Stimulated activated CD8-positive, alpha-beta memory T cell treated with anti-CD3 and anti-CD28 coated beads, Interleukin-12 subunit alpha, Interleukin-12 subunit beta, amount 100 ng/mL, for 4 hours (primary cell): ENCODE results near the gene KIAA1755.

Experiments
- DNase-seq: peaks from one replicate; pipeline ENCODE4 v3.0.0-alpha.2; 2020; ENCODE audit warnings: low read depth

The KIAA1755 gene

DNA sequence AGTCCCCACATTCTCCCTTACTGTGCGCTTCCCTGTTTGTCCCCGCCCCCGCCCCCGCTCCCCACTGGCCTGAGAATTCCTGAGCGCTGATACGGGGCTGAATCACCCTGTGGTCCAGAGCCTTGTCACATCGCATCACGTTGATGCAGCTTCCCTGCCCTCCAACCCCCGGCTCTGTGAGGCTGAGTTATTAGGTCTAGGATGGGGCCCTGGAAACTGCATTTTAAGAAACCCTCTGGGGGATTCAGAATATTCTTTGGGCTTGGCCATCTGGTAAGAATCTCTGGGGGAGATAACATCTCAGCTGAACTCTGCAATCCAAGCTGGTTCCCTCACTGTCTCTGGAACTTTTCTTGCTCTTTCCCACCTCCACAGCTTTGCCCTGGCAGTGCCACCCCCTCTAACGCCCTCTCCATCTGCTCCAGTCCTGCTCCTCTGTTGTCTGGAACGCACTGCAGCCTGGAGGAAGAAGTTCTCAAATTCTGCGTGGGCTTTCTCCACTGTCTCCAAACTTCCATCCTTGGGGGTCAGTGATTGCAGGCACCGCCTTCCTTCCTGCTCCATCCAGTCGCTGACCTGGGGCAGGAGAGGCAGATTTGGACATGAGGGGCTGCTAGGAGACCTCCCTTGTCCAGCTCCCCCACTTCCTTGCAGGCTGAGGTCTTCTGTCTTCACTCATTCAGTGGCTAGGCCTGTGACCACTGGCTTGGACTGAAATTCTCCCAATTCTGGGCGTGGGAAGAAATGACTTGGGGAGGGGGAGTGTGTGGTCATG lies 42.6 kb downstream of the KIAA1755 start:
- no peak for DNase-seq

GRCh38 chr20:38216746-38217595 lies 43.6 kb downstream of the KIAA1755 start:
- DNase-seq = no peak

DNA sequence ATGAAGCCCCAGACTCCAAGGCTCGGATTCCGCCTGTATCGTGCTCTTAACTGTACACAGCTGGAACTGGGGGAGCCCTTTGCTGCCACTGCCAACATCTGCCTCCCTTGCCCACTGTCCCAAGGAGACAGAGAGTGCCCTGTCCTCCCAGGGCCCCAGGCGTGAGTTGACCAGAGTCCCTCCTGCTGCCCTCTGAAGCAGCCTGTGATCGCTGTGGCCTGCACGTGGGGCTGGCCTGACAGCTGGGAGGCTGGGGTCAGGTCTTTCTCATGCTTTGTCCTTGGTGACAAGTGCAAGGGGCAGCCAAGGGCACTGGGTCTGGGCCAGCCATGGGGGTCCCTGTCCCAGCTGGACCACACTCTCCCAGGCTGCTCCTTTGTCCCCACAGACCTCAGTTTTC lies 44.3 kb downstream of the KIAA1755 start:
- DNase-seq = no peak

DNA sequence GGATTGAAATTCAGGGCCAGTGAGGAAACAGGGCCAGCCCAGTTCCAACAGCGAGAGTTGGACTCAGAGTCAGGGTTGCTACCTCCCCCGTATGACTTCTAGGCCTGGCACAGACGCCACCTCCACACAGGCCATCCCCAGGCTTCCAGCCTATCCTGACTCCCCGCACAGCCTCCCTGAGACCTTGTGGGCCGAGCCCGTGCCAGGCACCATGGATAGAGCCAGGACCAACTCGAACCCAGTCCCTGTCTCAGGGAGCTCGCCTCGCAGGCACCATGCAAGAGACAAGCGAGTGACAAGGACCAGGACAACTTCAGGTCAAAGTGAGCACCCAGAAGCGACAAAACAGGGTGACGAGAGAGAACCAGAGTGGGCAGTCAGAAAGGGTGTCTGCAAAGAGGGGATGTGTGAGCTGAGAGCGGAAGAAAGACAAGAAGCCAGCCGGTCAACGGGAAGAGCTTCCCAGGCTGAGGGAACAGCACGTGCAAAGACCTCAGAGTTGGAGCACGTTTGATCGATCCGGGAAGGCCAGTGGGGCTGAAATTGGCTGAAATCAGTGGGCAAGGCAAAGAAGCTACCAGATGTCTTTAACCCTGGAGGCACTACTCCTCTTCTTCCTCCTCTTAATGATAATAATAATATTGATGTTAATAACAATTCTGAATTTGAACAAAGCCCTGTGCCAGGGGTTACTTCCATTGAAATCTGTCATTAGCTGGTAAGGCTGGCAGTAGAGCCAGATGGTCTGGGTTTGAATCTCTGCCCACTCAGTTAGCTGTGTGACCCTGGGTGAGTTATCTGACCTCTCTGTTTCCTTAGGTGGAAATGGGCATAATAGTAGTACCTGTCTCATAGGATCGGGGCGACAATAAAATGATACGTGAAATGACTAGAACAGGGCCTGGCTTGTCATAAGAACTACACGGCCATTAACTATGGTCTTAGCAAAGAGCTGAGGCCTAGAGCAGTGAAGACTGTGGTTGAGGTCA lies 45.0 kb downstream of the KIAA1755 start:
- no peak for DNase-seq

DNA sequence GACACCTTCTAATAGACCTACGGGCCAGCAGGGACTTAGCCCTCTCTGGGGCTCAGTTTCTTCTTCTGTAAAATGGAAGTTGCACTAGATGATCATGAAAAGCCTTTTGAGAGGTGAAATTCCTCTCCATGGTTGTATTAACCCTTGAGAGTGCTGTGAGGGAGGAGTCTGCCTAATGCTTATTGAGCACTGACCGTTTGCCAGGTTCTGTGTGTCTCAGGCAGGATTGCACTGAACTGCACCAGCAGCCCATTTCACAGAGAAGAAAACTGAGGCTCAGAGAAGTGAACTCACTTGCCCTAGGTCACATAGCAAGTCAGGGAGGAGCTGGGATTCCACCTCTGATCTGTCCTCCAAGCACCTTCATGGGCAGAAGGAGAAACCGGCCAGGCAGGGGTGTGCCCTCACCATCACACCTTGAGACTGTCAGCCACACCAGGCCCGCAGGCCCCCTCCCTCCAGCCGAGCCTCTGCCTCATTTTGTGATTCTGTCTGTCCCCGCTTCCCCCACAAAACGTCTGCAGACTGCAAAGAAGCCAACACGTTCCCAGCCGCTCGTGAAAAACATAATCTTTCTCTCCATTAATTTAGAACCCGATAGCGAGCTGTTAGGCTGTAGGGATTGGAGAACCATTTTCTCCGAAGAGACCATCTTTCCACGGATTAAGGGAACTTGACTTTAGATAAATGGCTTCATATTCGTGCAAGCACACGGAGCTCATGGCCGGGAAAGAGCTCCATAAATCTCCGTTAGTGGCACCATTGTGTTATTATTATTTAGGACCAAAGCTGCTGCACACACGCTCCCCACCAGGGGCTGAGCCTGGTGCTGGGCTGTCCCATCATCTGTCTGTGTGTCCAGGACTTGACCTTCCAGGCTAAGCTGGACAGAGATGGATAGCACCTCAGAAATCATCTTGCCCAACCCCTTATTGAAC lies 46.0 kb downstream of the KIAA1755 start:
- DNase-seq = no peak

DNA sequence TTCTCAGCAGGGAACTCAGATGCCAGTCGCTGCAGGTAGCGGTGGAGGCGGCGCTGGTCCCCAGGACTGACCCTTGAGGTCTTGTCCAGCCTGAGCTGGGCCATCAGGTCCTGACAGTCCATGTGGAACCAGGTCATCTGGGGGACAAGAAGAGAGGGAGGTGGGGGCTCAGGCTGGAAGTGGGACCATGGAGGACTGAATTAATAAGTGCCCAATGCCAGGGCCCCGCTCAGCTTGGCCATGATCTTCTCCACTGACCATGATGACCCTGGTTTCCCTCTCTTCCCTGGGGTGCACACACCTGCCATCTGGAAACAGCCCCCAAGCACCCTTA lies 47.0 kb downstream of the KIAA1755 start:
- DNase-seq = no peak

- no peak for DNase-seq
These were observed 47.5 kb downstream of the KIAA1755 start for GRCh38 chr20:38212806-38213606.

DNA sequence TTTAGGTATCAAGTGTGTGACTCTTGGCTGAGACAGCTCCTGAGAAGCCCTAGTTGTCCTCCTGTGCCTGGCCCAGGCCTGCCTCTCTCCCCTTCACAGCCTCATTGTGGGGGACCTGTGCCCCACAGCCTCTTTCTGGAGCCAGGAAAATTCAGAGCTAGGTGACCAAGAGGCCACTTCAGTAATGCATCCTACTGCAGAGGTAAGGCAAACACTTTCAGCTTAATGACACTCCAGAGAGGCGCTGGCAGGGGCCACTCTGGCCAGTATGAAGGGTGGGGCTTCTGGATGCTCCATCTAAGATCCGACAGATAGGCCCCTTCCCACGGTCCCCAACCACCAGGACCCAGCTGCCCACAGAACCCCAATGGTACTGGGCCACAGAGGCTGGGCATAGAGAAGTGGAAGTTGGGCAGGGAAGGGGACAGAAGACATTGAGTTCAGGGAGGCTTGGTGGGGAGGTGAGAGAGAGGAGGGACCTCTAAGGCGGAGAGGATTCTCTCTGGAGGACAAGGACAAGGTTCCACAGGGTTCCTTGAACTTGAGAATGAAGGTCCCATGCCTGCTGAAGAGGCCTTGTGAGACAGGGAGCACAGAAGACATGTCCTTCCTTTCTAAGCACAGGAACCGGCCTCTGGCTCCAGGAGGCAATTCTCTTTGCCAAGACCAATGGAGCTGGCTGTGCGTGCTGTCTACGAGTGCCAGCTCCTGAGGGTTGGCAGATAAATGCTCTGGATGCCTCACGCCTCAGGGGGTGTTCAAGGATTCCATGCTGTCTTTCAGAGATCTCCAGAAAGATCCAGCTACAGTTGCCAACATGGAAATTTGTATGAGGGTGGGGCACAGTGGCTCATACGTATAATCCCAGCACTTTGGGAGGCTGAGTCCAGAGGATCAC lies 49.1 kb downstream of the KIAA1755 start:
- no peak for DNase-seq

DNA sequence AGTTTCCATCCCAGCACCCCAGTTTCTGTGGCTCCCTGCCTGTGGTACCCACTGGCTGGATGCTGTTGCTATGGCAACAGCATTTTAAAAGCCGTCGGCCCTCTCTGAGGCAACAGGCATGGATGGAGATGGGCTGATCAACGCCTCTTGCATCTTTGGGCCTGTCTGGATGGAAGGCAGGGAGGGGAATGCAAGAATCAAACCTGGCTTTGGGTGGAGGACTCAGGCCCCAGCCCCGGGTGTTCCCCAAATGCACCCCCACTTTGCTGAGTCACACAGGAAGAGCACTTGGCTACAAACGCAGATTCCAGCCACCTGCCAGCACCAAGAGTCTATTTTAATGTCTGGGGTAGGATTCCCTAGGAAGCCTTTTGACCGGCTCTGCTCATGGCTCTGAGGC lies 49.8 kb downstream of the KIAA1755 start:
- no peak for DNase-seq

GRCh38 chr20:38209736-38210405 lies 50.7 kb downstream of the KIAA1755 start:
- DNase-seq = no peak

DNA sequence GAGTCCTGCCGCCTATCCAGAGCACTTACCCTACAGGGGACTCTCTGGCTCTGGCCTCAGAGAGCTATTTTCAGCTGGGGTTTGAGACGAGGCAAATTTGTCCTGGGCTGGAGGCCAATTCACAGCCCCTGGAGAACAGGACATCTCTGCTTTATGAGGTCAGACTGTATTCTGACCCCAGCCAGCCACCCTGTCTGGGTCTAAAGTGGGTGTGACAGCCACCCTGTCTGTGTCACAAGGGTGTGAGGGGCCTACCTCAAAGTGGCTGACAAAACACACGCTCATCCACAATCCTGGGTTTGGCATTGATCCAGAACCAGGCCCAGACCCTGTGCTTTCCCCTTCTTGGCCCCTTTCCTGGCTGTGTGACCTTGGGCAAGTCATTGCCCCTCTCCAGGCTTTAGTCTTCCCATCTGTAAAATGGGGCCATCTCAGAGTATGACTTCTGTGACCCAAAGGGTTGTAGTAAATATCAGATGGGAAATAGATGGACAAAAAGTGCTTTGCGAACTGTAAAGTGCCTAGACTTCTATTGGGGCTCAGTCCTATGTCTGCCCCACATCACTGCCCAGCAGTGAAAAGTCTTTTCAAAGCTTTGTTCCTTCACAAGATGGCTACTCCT lies 51.4 kb downstream of the KIAA1755 start:
- DNase-seq = no peak

DNA sequence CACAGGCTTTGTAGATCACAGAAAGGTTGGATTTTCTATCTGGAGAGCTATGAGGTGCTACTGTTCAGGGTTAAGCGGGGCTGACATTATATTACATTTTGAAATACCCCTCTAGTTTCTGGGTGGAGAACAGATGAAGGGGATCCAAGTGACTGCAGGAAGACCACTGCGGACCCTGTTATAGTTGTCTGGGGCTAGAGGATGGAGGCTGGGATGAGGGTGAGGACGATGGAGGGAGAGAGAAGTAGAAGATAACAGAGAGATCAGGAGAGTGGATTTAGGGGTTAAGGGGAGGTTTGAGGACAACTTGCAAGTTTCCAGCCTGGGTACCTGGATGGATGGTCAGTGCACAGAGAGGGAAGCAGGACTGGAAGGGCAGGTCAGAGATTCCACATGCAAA lies 52.0 kb downstream of the KIAA1755 start:
- DNase-seq = no peak

GRCh38 chr20:38208088-38208487 lies 52.4 kb downstream of the KIAA1755 start:
- no peak for DNase-seq

DNA sequence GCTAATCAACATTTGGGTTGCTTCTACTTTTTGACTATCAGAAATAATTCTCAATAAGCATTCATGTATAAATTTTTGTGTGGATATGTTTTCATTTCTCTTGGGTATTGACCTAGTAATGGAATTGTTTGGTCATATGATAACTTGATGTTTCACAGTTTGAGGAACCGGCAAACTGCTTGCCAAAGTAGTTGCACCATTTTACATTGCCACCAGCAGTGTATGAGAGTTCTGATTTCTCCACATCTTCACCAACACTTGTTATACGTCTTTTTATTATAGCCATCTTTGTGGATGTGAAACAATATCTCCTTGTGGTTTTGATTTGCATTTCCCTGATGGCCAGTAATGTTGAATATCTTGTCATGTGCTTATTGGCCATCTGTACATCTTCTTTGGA lies 52.9 kb downstream of the KIAA1755 start:
- DNase-seq = no peak

GRCh38 chr20:38205001-38205400 lies 55.5 kb downstream of the KIAA1755 start:
- DNase-seq = no peak

GRCh38 chr20:38203981-38204357 lies 56.6 kb downstream of the KIAA1755 start:
- no peak for DNase-seq

DNA sequence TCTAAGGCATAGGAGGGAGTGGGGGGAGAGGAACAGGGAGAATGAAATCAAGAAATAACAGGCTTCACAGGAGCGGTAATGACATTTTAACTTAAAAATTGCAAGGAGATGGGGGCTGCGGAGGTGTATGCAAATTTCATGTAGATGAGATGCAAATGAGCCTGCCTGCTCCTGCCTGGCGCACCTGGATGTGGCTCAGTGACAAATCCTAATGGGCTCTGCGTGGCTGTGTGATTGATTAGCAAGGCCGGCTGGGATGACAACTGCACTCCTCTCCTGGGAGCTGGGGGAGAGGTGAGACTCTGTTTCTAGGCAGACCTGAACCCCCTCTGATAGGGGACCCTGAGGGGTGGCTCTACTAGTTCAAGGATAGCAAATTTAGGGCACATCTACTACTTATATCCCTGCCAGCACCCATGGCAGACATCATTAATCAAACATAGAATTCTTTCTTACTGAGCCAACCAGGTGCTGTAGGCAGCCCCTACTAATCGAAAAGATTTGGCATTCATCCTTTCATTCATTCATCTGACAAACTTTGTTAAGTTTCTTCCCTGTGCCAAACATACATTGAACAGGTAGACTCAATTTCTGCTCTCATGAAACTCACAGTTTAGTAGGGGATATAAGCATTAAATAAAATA lies 57.1 kb downstream of the KIAA1755 start:
- DNase-seq = no peak

DNA sequence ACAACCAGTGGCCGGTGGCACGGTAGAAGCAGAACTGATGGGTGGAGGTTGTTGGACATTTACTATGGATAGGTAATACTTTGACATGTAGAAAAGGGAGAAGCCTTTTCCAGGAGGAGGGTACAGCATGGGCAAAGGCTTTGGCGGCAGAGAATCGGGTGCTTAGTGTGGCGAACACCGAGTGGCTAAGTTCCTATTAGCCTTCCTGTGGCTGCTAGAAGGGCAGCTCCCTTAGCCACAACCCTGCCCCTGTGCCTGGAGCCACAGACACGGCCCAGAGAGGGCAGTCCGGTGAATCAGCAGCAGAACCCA lies 57.6 kb downstream of the KIAA1755 start:
- no peak for DNase-seq
